Loucy (cell line): ENCODE results near the gene AHRR.

Source experiments
- H2AFZ ChIP-seq: fragments of 200-600 bp; sonication (generic); 2 replicates; pipeline ENCODE4 v1.6.0; 2016; ENCODE audit warnings: antibody characterized with exemption, mild to moderate bottlenecking, low read length, moderate library complexity
- H3F3A ChIP-seq: fragments of 200-600 bp; 2 replicates; pipeline ENCODE4 v1.6.0; 2016; ENCODE audit warnings: antibody characterized with exemption, low read depth, mild to moderate bottlenecking
- H3K27me3 ChIP-seq: fragments of 200-600 bp; sonication (generic); 2 replicates; pipeline ENCODE4 v1.6.1; 2014; ENCODE audit warnings: low read length, mild to moderate bottlenecking; ENCODE audit not compliant: insufficient read depth, poor library complexity, severe bottlenecking
- H3K36me3 ChIP-seq: fragments of 200-600 bp; sonication (generic); 2 replicates; pipeline ENCODE4 v1.6.1; 2016; ENCODE audit warnings: low read length; ENCODE audit not compliant: insufficient read depth
- H3K4me1 ChIP-seq: fragments of 200-600 bp; sonication (generic); 2 replicates; pipeline ENCODE4 v1.5.1; 2014; ENCODE audit warnings: low read length, mild to moderate bottlenecking; ENCODE audit not compliant: insufficient read depth, poor library complexity, severe bottlenecking
- H3K4me2 ChIP-seq: fragments of 200-600 bp; sonication (generic); 2 replicates; pipeline ENCODE4 v1.6.0; 2014; ENCODE audit warnings: antibody characterized with exemption, low read length, low read depth, mild to moderate bottlenecking; ENCODE audit not compliant: poor library complexity, severe bottlenecking
- H3K4me3 ChIP-seq: fragments of 200-600 bp; sonication (generic); 2 replicates; pipeline ENCODE4 v1.5.1; 2014; ENCODE audit warnings: low read length, mild to moderate bottlenecking, mixed read lengths; ENCODE audit not compliant: poor library complexity, severe bottlenecking
- H3K79me2 ChIP-seq: fragments of 200-600 bp; sonication (generic); 2 replicates; pipeline ENCODE4 v1.6.1; 2014; ENCODE audit warnings: low read length; ENCODE audit not compliant: insufficient read depth
- H3K9ac ChIP-seq: fragments of 200-600 bp; sonication (generic); 2 replicates; pipeline ENCODE4 v1.6.0; 2014; ENCODE audit warnings: mild to moderate bottlenecking, low read depth, low read length, moderate library complexity; ENCODE audit not compliant: poor library complexity, severe bottlenecking
- H3K9me2 ChIP-seq: fragments of 200-600 bp; sonication (generic); replicated peaks from 2 replicates; pipeline ENCODE4 v1.6.1; 2016; ENCODE audit warnings: low read depth, low read length, mixed read lengths
- H3K9me3 ChIP-seq: fragments of 200-600 bp; sonication (generic); 2 replicates; pipeline ENCODE4 v1.6.1; 2014; ENCODE audit warnings: mild to moderate bottlenecking, antibody characterized with exemption, low read length, low read depth; ENCODE audit not compliant: insufficient read depth
- H4K20me1 ChIP-seq: fragments of 200-600 bp; sonication (generic); 2 replicates; pipeline ENCODE4 v1.6.0; 2014; ENCODE audit warnings: antibody characterized with exemption, low read length, mild to moderate bottlenecking; ENCODE audit not compliant: insufficient read depth, poor library complexity, severe bottlenecking
- CTCF ChIP-seq: fragments of 200-600 bp; sonication (generic); conservative IDR thresholded peaks from 2 replicates; pipeline ENCODE4 v1.5.1; 2014; ENCODE audit warnings: mild to moderate bottlenecking, antibody characterized with exemption, low read length
- EZH2phosphoT487 ChIP-seq: fragments of 200-600 bp; IDR thresholded peaks from 2 replicates; pipeline ENCODE4 v1.6.1; 2018; ENCODE audit warnings: antibody characterized with exemption, mild to moderate bottlenecking, moderate library complexity, borderline replicate concordance

The AHRR gene

GRCh38 chr5:481347-481746, 159.8 kb downstream of the AHRR start:
- no peaks in the 10 kb centered on the region for H3F3A ChIP-seq
- H3K9me2 ChIP-seq = no peaks in the 10 kb centered on the region
- TF ChIP-seq EZH2phosphoT487 (no peak), CTCF (no peak)
- no peak overlapping the region for H3K4me3 ChIP-seq
- H3K4me1 ChIP-seq = peaks cover 21% of the 10 kb centered on the region
- H3K27me3 ChIP-seq = no peaks in the 10 kb centered on the region
- H3K36me3 ChIP-seq = no peaks in the 10 kb centered on the region
- H3K9me3 ChIP-seq = no peaks in the 10 kb centered on the region
- no peak overlapping the region for H3K4me2 ChIP-seq
- H4K20me1 ChIP-seq = no peaks in the 10 kb centered on the region
- H3K79me2 ChIP-seq = no peaks in the 10 kb centered on the region
- no peak overlapping the region for H3K9ac ChIP-seq
- H2AFZ ChIP-seq = no peak overlapping the region

- Histone ChIP-seq H3K4me1 (peaks cover 21% of the 10 kb centered on the region), H3F3A (no peaks in the 10 kb centered on the region), H3K36me3 (no peaks in the 10 kb centered on the region), H4K20me1 (no peaks in the 10 kb centered on the region), H2AFZ (no peak overlapping the region), H3K79me2 (no peaks in the 10 kb centered on the region), H3K4me3 (no peak overlapping the region), H3K9ac (no peak overlapping the region), H3K9me3 (no peaks in the 10 kb centered on the region), H3K9me2 (no peaks in the 10 kb centered on the region), H3K27me3 (no peaks in the 10 kb centered on the region), H3K4me2 (no peak overlapping the region)
- no peak for TF ChIP-seq CTCF
- no peak for TF ChIP-seq EZH2phosphoT487
Observed at GRCh38 chr5:482021-482420, 160.5 kb downstream of the AHRR start.

GRCh38 chr5:482506-482905, 161.0 kb downstream of the AHRR start:
- Histone ChIP-seq H3K27me3 (no peaks in the 10 kb centered on the region), H3K79me2 (no peaks in the 10 kb centered on the region), H3K4me2 (no peak overlapping the region), H2AFZ (no peak overlapping the region), H3K4me3 (no peak overlapping the region), H3K9me2 (no peaks in the 10 kb centered on the region), H3K9me3 (no peaks in the 10 kb centered on the region), H3K9ac (no peak overlapping the region), H3K4me1 (peaks cover 21% of the 10 kb centered on the region), H3F3A (no peaks in the 10 kb centered on the region), H3K36me3 (no peaks in the 10 kb centered on the region), H4K20me1 (no peaks in the 10 kb centered on the region)
- no peak for TF ChIP-seq EZH2phosphoT487
- TF ChIP-seq CTCF = no peak
